Spleen (tissue), 11 donors: ENCODE results near the gene GATD1. TPM values are rescaled to one million over a fixed set of nuclear protein-coding genes. Genes with fewer than 3 reads are reported as not detected.

Experiments used
- DNase-seq: peaks from one replicate; pipeline ENCODE4 v3.0.0-alpha.2; 2020
- H3K27ac ChIP-seq, 8 donors: fragments of 200-600 bp; sonication (generic) in 7 of 8; 1 replicate in 4 of 8; 2 replicates in 4 of 8; pipeline versions ENCODE4 v1.5.0 to v1.8.0; 2016 to 2021; ENCODE audit warnings: inconsistent platforms in 4 of 8, mild to moderate bottlenecking in 4 of 8, moderate library complexity in 1 of 8
- H3K27me3 ChIP-seq, 7 donors: fragments of 200-600 bp; sonication (generic) in 6 of 7; replicated peaks in 1 of 7; 1 replicate in 4 of 7; 2 replicates in 3 of 7; pipeline versions ENCODE4 v1.5.0 to v1.8.0; 2016 to 2021; ENCODE audit warnings: inconsistent platforms in 3 of 7, mild to moderate bottlenecking in 1 of 7
- H3K36me3 ChIP-seq, 6 donors: fragments of 200-600 bp; sonication (generic) in 5 of 6; 1 replicate in 4 of 6; 2 replicates in 2 of 6; pipeline versions ENCODE4 v1.5.0 to v1.8.0; 2016 to 2021; ENCODE audit warnings: inconsistent platforms in 2 of 6
- H3K4me1 ChIP-seq, 6 donors: fragments of 200-600 bp; sonication (generic) in 5 of 6; 1 replicate in 3 of 6; 2 replicates in 3 of 6; pipeline versions ENCODE4 v1.5.0 to v1.8.0; 2016 to 2021; ENCODE audit warnings: inconsistent platforms in 3 of 6
- H3K4me3 ChIP-seq, 8 donors: fragments of 200-600 bp; sonication (generic) in 7 of 8; 1 replicate in 4 of 8; 2 replicates in 4 of 8; pipeline versions ENCODE4 v1.5.0 to v1.8.0; 2016 to 2021; ENCODE audit warnings: inconsistent platforms in 4 of 8, mild to moderate bottlenecking in 4 of 8, moderate library complexity in 2 of 8
- H3K9me3 ChIP-seq, 8 donors: fragments of 200-600 bp; sonication (generic) in 7 of 8; 1 replicate in 4 of 8; 2 replicates in 4 of 8; pipeline versions ENCODE4 v1.5.0 to v1.8.0; 2016 to 2021; ENCODE audit warnings: inconsistent platforms in 4 of 8
- POLR2A ChIP-seq, 3 donors: fragments of 450-650 bp; IDR thresholded peaks; one replicate each; pipeline ENCODE4 v1.5.1; 2017; ENCODE audit warnings: antibody characterized with exemption in 3 of 3, mild to moderate bottlenecking in 1 of 3
- POLR2AphosphoS5 ChIP-seq, 3 donors: sonication (generic); formaldehyde crosslinking; IDR thresholded peaks; one replicate each; pipeline ENCODE4 v1.5.1; 2017; ENCODE audit warnings: antibody characterized with exemption in 3 of 3
- WGBS, 5 donors: extraction: QIAGEN DNeasy Blood & Tissue Kit in 3 of 5; methylation state at CpG; one replicate each; pipeline versions ENCODE4 v1.1.5 to v1.1.7; 2013 to 2018; 5-methylcytosine and 5-hydroxymethylcytosine counted together
- intact Hi-C: fragments of 100-400 bp; cut with DNase I; formaldehyde crosslinking; loops from one replicate; pipeline ENCODE4 v1.15.0; 2023; ENCODE audit warnings: low total_unique reads
- polyA plus RNA-seq, 3 donors: library from polyadenylated mRNA; stranded (reverse); fragments of 200-250 nt; gene quantifications; one replicate each; pipeline ENCODE4 v1.2.1, GENCODE V29; 2013
- total RNA-seq, 7 donors: library from RNA; depleted of rRNA in 3 of 7; stranded (reverse); fragments of >200 nt in 3 of 7; fragmentation: NEBNext Ultra II Directional in 4 of 7; extraction: Animal tissue kit (Norgen Biotek cat#: 25700) in 4 of 7; gene quantifications; one replicate each; pipeline versions ENCODE4 v1.1.0 to v1.2.1, GENCODE V29; 2016 to 2021
- TF ChIP-seq, protein P1 (sequence below), 11 experiments: fragments of 200-600 bp in 7 of 11; fragments of 450-650 bp in 4 of 11; sonication (generic) in 4 of 11; IDR thresholded peaks in 8 of 11; conservative IDR thresholded peaks in 3 of 11; 1 replicate in 7 of 11; 2 replicates in 4 of 11; pipeline versions ENCODE4 v1.4.0 to v1.8.0; 2016 to 2021; ENCODE audit warnings: antibody characterized with exemption in 11 of 11, inconsistent platforms in 4 of 11, mild to moderate bottlenecking in 1 of 11
- donor health status: healthy with polysubstance abuse.
- donor health status: DM: no; HTN: no; CAD: no; lungs with moderate emphysema.
- donor health status: DM: no; HTN: no; CAD: no.
- donor health status: Bipolar disorder and iron deficiency.
- donor health status: healthy.
- donor health status: DM: no; HTN: no; CAD: no.
- donor health status: DM: yes; HTN: yes; CAD: no.

The GATD1 gene
- total and polyA plus RNA-seq, 10 donors: 13.9 to 56.4 (median 35.9) TPM

DNA sequence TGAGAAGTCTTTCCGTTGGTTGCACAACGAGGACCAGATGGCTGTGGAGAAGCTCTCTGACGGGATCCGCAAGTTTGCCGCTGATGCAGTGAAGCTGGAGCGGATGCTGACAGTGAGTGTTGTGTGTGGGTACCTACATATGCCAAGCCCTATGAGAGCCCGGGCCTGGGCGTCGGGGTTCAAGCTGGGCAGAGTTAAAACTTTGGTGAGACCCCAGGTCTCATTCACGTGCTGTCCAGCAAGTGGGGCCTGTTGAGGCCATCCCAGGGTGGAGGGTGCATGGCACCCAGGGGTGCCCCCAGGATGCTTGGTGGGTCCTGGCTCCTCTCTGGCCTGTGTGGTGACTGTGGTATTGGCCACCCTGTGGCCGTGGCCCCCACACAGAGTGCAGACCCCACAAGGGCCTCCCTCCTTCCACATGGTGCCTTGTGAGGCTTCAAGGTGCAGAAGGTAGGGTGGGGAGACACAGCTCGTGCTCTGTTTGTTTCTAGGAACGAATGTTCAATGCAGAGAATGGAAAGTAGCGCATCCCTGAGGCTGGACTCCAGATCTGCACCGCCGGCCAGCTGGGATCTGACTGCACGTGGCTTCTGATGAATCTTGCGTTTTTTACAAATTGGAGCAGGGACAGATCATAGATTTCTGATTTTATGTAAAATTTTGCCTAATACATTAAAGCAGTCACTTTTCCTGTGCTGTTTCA, 12.8 kb downstream of the GATD1 start:
- TF ChIP-seq POLR2A (IDR thresholded peaks at IDR 0.05): no peak
- TF ChIP-seq, protein P1, sequence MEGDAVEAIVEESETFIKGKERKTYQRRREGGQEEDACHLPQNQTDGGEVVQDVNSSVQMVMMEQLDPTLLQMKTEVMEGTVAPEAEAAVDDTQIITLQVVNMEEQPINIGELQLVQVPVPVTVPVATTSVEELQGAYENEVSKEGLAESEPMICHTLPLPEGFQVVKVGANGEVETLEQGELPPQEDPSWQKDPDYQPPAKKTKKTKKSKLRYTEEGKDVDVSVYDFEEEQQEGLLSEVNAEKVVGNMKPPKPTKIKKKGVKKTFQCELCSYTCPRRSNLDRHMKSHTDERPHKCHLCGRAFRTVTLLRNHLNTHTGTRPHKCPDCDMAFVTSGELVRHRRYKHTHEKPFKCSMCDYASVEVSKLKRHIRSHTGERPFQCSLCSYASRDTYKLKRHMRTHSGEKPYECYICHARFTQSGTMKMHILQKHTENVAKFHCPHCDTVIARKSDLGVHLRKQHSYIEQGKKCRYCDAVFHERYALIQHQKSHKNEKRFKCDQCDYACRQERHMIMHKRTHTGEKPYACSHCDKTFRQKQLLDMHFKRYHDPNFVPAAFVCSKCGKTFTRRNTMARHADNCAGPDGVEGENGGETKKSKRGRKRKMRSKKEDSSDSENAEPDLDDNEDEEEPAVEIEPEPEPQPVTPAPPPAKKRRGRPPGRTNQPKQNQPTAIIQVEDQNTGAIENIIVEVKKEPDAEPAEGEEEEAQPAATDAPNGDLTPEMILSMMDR (IDR thresholded peaks at IDR 0.05 in 8 of 11, conservative IDR thresholded peaks at IDR 0.05 in 3 of 11): no peak
- TF ChIP-seq POLR2AphosphoS5 (IDR thresholded peaks at IDR 0.05): no peak
- Histone ChIP-seq H3K4me3 (no peak overlapping the region), H3K27ac (no peak overlapping the region), H3K36me3 (peaks cover 3 to 100% (median 70%) of the 10 kb centered on the region in 6 donors), H3K9me3 (no peaks in the 10 kb centered on the region), H3K4me1 (peaks cover 0 to 12% (median 0%) of the 10 kb centered on the region in 6 donors), H3K27me3 (no peaks in the 10 kb centered on the region)
- 85 to 93% (median 90%) methylated on average over 16 to 18 of the region's 18 CpGs for WGBS, 5 donors
- DNase-seq: no peak
- intact Hi-C loops: no loop called here

DNA sequence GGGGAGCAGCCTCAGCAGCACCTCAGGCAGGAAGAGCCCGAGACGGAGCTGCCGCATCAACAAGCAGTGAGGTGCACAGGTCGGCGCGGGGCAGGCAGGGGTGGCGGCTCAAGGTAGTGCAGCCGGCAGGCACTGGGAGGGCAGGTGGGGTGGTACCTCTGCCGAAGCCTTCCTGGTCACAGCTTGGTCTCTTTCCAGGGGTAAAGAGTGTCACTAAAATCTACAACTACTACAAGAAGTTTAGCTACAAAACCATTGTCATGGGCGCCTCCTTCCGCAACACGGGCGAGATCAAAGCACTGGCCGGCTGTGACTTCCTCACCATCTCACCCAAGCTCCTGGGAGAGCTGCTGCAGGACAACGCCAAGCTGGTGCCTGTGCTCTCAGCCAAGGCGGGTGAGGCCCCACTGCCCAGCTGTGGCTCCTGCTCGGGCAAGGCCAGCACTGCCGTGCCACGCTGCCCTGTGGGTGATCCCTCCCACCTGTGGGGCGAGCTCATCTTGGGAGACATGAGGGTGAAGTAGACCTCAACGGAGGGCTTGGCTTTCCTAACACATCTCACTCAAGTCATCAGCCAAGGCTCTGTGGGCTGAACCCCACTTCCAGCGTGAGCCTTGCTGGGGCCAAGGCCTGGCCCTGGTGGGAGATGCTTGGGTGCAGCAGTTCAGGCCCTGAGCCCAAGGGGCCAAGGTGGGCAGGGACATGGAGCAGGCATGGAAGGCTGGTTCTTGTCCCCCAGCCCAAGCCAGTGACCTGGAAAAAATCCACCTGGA, 13.6 kb downstream of the GATD1 start:
- Histone ChIP-seq H3K36me3 (peaks cover 3 to 100% (median 77%) of the 10 kb centered on the region in 6 donors), H3K4me1 (peaks cover 0 to 12% (median 0%) of the 10 kb centered on the region in 6 donors), H3K27ac (no peak overlapping the region), H3K9me3 (no peaks in the 10 kb centered on the region), H3K27me3 (no peaks in the 10 kb centered on the region), H3K4me3 (no peak overlapping the region)
- TF ChIP-seq POLR2A (IDR thresholded peaks at IDR 0.05) (no peak), POLR2AphosphoS5 (IDR thresholded peaks at IDR 0.05) (peak; percentile 26 to 81 (median 46))
- DNase-seq: peak; percentile 76
- 82 to 93% (median 89%) methylated on average over 17 to 22 of the region's 22 CpGs for WGBS, 5 donors
- intact Hi-C loops: no loop called here

DNA sequence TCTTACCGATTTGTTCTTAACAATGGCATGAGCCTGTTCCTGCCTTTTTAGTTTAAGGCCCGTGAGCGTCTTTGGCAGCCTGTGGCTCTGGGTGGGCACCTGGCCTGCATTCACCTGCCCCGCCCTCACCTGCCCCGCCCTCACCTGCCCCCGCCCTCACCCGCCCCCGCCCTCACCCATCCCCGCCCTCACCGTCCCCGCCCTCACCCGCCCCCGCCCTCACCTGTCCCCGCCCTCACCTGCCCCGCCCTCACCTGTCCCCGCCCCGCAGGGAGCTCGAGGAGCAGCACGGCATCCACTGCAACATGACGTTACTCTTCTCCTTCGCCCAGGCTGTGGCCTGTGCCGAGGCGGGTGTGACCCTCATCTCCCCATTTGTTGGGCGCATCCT, 14.2 kb downstream of the GATD1 start:
- Histone ChIP-seq H3K4me1 (peaks cover 0 to 12% (median 0%) of the 10 kb centered on the region in 6 donors), H3K4me3 (no peak overlapping the region), H3K36me3 (peaks cover 3 to 100% (median 83%) of the 10 kb centered on the region in 6 donors), H3K27ac (no peak overlapping the region), H3K27me3 (no peaks in the 10 kb centered on the region), H3K9me3 (no peaks in the 10 kb centered on the region)
- TF ChIP-seq, protein P1 (IDR thresholded peaks at IDR 0.05 in 8 of 11, conservative IDR thresholded peaks at IDR 0.05 in 3 of 11): no peak
- TF ChIP-seq POLR2A (IDR thresholded peaks at IDR 0.05) (no peak), POLR2AphosphoS5 (IDR thresholded peaks at IDR 0.05) (no peak)
- WGBS, 5 donors: 83 to 97% (median 89%) methylated on average over 11 to 24 of the region's 24 CpGs
- intact Hi-C loops: no loop called here
- DNase-seq: no peak

DNA sequence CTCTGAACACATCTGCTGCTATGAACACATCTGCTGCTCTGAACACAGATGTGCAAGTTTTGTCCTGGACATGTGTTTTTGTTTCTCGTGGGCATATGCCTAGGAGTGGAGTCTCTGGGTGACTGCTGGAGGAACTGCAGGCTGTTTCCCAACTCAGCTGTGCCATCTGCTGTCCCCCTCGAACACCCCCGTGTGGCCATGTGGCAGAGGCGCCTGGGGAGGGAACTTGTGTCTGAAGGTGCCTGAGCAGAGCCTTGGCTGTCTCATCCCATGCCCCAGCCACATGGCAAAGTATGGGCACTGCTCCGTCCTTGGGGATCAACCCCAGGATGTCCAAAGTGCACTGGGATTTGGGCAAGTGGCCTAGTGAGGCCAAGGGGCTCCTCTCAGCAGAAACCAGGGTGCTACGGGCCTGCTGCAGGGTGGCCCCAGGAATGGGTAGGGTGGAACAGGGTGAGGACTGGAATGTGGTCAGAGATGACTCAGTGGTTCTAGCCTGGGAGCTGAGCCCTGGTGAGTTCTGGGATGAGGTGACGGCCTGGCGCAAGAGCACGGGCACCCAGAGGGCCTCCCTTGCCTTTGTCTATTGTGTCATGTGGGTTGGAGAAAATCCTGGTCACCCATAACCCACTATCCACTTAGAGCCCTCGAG, 14.7 kb downstream of the GATD1 start:
- Histone ChIP-seq H3K9me3 (no peaks in the 10 kb centered on the region), H3K27ac (peak overlapping the region in 1 of 8 donors; percentile 12), H3K27me3 (no peaks in the 10 kb centered on the region), H3K36me3 (peaks cover 3 to 100% (median 88%) of the 10 kb centered on the region in 6 donors), H3K4me3 (no peak overlapping the region), H3K4me1 (peaks cover 0 to 12% (median 0%) of the 10 kb centered on the region in 6 donors)
- DNase-seq: peak; percentile 76
- WGBS, 5 donors: 50 to 71% (median 51%) methylated on average over 8 to 10 of the region's 10 CpGs
- intact Hi-C loops: no loop called here
- TF ChIP-seq, protein P1 (IDR thresholded peaks at IDR 0.05 in 8 of 11, conservative IDR thresholded peaks at IDR 0.05 in 3 of 11): peak in 2 of 11 experiments; percentile 13 to 28
- TF ChIP-seq POLR2AphosphoS5 (IDR thresholded peaks at IDR 0.05) (peak; percentile 35 to 59 (median 46)), POLR2A (IDR thresholded peaks at IDR 0.05) (no peak)
